ENCODE measurements around the gene IFITM5.

GRCh38 chr11:283405-284104, 15.8 kb downstream of the IFITM5 start:
- TF ChIP-seq POLR2AphosphoS5 (IDR thresholded peaks at IDR 0.05; ENCODE audit: low read depth, low read length) (no peak), CTCF (IDR thresholded peaks at IDR 0.05) (no peak), TCF7L2 (IDR thresholded peaks at IDR 0.05; ENCODE audit: low read depth, low read length) (no peak), REST (IDR thresholded peaks at IDR 0.05; ENCODE audit: insufficient read depth in 1 of 2, low read depth in 2 of 2, low read length in 1 of 2) (no peak)
